Tibial artery (tissue), 4 donors: Measurements from ENCODE around the gene GRIK4.

Source experiments
- DNase-seq, 2 donors: peaks; one replicate each; pipeline ENCODE4 v3.0.0-alpha.2; 2019
- H3K27ac ChIP-seq, 2 donors: fragments of 200-600 bp; sonication (generic) in 1 of 2; 1 replicate in 1 of 2; 2 replicates in 1 of 2; pipeline ENCODE4 v1.5.1; 2018 to 2019; ENCODE audit warnings: mild to moderate bottlenecking in 1 of 2
- H3K27me3 ChIP-seq, 2 donors: fragments of 200-600 bp; sonication (generic) in 1 of 2; one replicate each; pipeline versions ENCODE4 v1.5.1 to v1.6.0; 2016 to 2019
- H3K36me3 ChIP-seq, 3 donors: fragments of 200-600 bp; sonication (generic) in 2 of 3; one replicate each; pipeline ENCODE4 v1.5.1; 2016 to 2019; ENCODE audit warnings: mild to moderate bottlenecking in 2 of 3
- H3K4me1 ChIP-seq, 4 donors: fragments of 200-600 bp; sonication (generic) in 2 of 4; 1 replicate in 3 of 4; 2 replicates in 1 of 4; pipeline ENCODE4 v1.5.1; 2016 to 2019
- H3K4me3 ChIP-seq, 2 donors: fragments of 200-600 bp; sonication (generic) in 1 of 2; 1 replicate in 1 of 2; 2 replicates in 1 of 2; pipeline ENCODE4 v1.5.1; 2018 to 2019; ENCODE audit warnings: mild to moderate bottlenecking in 2 of 2
- H3K9me3 ChIP-seq, 3 donors: fragments of 200-600 bp; sonication (generic) in 1 of 3; one replicate each; pipeline ENCODE4 v1.5.1; 2016 to 2019
- intact Hi-C: fragments of 100-400 bp; cut with DNase I; formaldehyde crosslinking; loops from one replicate; pipeline ENCODE4 v1.15.0; 2023; ENCODE audit warnings: low total_unique reads
- TF ChIP-seq, protein P1 (sequence below), 2 experiments: fragments of 200-600 bp in 1 of 2; fragments of 450-650 bp in 1 of 2; IDR thresholded peaks; one replicate each; pipeline ENCODE4 v1.5.1; 2017 to 2019; ENCODE audit warnings: antibody characterized with exemption in 2 of 2, mild to moderate bottlenecking in 1 of 2, moderate library complexity in 1 of 2

The GRIK4 gene

GRCh38 chr11:120710354-120711131 lies 199.0 kb downstream of the GRIK4 start:
- Histone ChIP-seq H3K36me3 (no peaks in the 10 kb centered on the region), H3K4me1 (peaks cover 0 to 8% (median 0%) of the 10 kb centered on the region in 4 donors), H3K27me3 (peaks cover 0 to 32% of the 10 kb centered on the region in 2 donors), H3K27ac (no peak overlapping the region), H3K4me3 (no peak overlapping the region), H3K9me3 (peaks cover 0 to 17% (median 9%) of the 10 kb centered on the region in 3 donors)
- intact Hi-C loops = no loop called here
- TF ChIP-seq, protein P1, sequence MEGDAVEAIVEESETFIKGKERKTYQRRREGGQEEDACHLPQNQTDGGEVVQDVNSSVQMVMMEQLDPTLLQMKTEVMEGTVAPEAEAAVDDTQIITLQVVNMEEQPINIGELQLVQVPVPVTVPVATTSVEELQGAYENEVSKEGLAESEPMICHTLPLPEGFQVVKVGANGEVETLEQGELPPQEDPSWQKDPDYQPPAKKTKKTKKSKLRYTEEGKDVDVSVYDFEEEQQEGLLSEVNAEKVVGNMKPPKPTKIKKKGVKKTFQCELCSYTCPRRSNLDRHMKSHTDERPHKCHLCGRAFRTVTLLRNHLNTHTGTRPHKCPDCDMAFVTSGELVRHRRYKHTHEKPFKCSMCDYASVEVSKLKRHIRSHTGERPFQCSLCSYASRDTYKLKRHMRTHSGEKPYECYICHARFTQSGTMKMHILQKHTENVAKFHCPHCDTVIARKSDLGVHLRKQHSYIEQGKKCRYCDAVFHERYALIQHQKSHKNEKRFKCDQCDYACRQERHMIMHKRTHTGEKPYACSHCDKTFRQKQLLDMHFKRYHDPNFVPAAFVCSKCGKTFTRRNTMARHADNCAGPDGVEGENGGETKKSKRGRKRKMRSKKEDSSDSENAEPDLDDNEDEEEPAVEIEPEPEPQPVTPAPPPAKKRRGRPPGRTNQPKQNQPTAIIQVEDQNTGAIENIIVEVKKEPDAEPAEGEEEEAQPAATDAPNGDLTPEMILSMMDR (IDR thresholded peaks at IDR 0.05) = no peak
- peak in 1 of 2 donors; percentile 47 for DNase-seq

GRCh38 chr11:120712014-120712413 lies 200.5 kb downstream of the GRIK4 start:
- no peak for DNase-seq
- H3K4me1 ChIP-seq = peaks cover 0 to 8% (median 0%) of the 10 kb centered on the region in 4 donors
- peaks cover 0 to 38% of the 10 kb centered on the region in 2 donors for H3K27me3 ChIP-seq
- H3K9me3 ChIP-seq = peaks cover 0 to 9% (median 8%) of the 10 kb centered on the region in 3 donors
- H3K27ac ChIP-seq = no peak overlapping the region
- no peak overlapping the region for H3K4me3 ChIP-seq
- intact Hi-C loops = no loop called here
- no peaks in the 10 kb centered on the region for H3K36me3 ChIP-seq
- TF ChIP-seq, protein P1 (IDR thresholded peaks at IDR 0.05) = no peak

- no peak overlapping the region for H3K27ac ChIP-seq
- intact Hi-C loops = no loop called here
- no peaks in the 10 kb centered on the region for H3K36me3 ChIP-seq
- H3K9me3 ChIP-seq = peaks cover 0 to under 1% (median 0%) of the 10 kb centered on the region in 3 donors
- peaks cover 0 to 41% of the 10 kb centered on the region in 2 donors for H3K27me3 ChIP-seq
- no peak overlapping the region for H3K4me3 ChIP-seq
- no peak for DNase-seq
- TF ChIP-seq, protein P1 (IDR thresholded peaks at IDR 0.05) = no peak
- peaks cover 0 to 8% (median 0%) of the 10 kb centered on the region in 4 donors for H3K4me1 ChIP-seq
These were observed 201.3 kb downstream of the GRIK4 start for GRCh38 chr11:120712881-120713280.

DNA sequence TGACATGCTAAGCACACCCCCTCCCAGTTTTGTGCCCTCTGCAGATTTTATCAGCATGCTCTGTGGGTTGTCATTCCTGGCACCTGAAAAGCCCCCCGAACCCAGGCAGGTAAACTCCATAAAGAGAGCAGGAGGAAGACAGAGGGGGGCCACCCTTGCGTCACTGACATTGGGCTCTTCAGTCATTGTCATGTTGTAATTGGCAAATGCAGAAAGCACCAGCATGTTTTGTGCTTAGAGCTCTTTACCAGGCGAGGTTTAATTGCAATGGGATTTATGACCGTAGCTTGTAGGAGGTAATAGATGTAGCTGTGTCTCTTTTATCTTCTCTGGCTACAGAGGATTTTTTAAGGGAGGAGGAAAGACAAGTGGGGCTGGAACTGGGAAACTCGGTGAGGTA lies 201.7 kb downstream of the GRIK4 start:
- DNase-seq = no peak
- intact Hi-C loops = no loop called here
- TF ChIP-seq, protein P1 (IDR thresholded peaks at IDR 0.05) = no peak
- Histone ChIP-seq H3K27me3 (peaks cover 0 to 41% of the 10 kb centered on the region in 2 donors), H3K4me1 (peaks cover 0 to 8% (median 0%) of the 10 kb centered on the region in 4 donors), H3K9me3 (no peaks in the 10 kb centered on the region), H3K4me3 (no peak overlapping the region), H3K27ac (no peak overlapping the region), H3K36me3 (no peaks in the 10 kb centered on the region)

- TF ChIP-seq, protein P1 (IDR thresholded peaks at IDR 0.05) = no peak
- Histone ChIP-seq H3K36me3 (no peaks in the 10 kb centered on the region), H3K9me3 (no peaks in the 10 kb centered on the region), H3K27ac (no peak overlapping the region), H3K27me3 (peaks cover 0 to 37% of the 10 kb centered on the region in 2 donors), H3K4me1 (peaks cover 0 to 8% (median 0%) of the 10 kb centered on the region in 4 donors), H3K4me3 (no peak overlapping the region)
- DNase-seq = no peak
- intact Hi-C loops = no loop called here
These were observed 202.9 kb downstream of the GRIK4 start for GRCh38 chr11:120714438-120714837.
